Measurements from ENCODE around the gene NFE2L1. TPM values are rescaled to one million over a fixed set of nuclear protein-coding genes. Genes with fewer than 3 reads are reported as not detected.

Gene NFE2L1
- total and polyA plus RNA-seq, 8 donors, result 92.1 to 173 (median 115) TPM

DNA sequence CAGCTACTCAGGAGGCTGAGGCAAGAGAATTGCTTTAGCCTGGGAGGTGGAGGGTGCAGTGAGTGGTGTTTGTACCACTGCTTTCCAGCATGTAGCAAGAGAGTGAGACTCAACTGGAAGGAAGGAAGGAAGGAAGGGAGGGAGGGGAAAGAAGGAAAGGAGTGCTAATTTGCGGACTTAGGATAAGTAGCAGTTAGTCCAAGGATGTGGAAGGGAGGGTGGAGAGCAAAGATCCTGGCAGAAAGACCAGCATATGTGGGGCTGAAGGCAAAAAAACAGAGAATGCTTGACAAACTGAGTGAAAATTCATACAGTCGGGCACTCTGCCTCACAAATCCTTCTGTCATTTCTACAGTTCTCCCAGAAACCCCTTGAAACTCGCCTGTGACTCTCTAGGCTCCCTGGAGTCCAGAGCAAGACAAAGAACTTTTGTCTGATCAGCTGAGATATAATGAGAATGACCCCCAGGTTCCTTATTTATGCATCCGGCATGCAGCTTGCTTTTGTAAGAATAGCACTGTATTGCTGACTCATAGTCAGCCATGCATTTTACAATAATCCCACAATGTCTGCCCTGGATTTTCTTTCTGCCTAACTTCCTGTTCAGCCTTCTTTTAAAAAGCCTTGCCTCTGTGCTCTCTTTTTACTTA is 45.8 kb upstream of the NFE2L1 start:
- intact Hi-C loops (cut with DNase I), result no loop called here
- Histone ChIP-seq H3K9me3 (no peaks in the 10 kb centered on the region), H3K27ac (peak overlapping the region; percentile 77 to 84), H3K36me3 (no peaks in the 10 kb centered on the region), H3K4me3 (no peak overlapping the region), H3K27me3 (peaks cover 0 to 23% of the 10 kb centered on the region in 2 donors), H3K4me1 (peaks cover 3 to 33% of the 10 kb centered on the region in 2 donors)
- TF ChIP-seq, protein P1, sequence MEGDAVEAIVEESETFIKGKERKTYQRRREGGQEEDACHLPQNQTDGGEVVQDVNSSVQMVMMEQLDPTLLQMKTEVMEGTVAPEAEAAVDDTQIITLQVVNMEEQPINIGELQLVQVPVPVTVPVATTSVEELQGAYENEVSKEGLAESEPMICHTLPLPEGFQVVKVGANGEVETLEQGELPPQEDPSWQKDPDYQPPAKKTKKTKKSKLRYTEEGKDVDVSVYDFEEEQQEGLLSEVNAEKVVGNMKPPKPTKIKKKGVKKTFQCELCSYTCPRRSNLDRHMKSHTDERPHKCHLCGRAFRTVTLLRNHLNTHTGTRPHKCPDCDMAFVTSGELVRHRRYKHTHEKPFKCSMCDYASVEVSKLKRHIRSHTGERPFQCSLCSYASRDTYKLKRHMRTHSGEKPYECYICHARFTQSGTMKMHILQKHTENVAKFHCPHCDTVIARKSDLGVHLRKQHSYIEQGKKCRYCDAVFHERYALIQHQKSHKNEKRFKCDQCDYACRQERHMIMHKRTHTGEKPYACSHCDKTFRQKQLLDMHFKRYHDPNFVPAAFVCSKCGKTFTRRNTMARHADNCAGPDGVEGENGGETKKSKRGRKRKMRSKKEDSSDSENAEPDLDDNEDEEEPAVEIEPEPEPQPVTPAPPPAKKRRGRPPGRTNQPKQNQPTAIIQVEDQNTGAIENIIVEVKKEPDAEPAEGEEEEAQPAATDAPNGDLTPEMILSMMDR (IDR thresholded peaks at IDR 0.05), result no peak
- peak in 1 of 4 donors; percentile 36 for DNase-seq
- peak; percentile 59 for ATAC-seq

DNA sequence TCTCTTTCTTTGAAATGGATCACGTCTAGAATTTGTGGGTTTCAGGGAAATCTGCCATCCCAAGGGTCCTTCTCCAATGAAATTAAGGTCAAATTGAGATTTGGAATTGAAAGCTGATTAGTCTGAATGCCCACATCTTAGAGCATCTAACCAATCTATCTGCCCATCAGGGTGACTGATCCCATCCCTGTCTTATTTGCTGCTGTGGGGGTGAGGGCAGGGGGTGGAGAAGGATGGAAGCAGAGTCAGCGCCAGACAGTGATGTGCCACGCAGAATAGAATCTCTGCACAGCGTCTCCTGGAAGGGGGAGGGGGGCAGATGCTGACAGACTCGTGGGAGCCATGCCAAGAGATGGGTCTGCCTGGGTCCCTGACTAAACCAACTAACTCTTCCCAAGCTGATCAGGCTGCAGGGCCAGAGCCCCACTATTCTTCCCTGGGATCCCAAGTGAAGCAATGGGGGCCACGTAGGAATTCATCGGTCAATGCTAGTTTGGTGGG is 45.2 kb upstream of the NFE2L1 start:
- TF ChIP-seq, protein P1 (IDR thresholded peaks at IDR 0.05), result no peak
- Histone ChIP-seq H3K27ac (peak overlapping the region; percentile 77 to 84), H3K9me3 (no peaks in the 10 kb centered on the region), H3K4me1 (peaks cover 3 to 33% of the 10 kb centered on the region in 2 donors), H3K27me3 (peaks cover 0 to 23% of the 10 kb centered on the region in 2 donors), H3K4me3 (no peak overlapping the region), H3K36me3 (no peaks in the 10 kb centered on the region)
- DNase-seq (no peak), ATAC-seq (no peak)
- intact Hi-C loops (cut with DNase I), result no loop called here

DNA sequence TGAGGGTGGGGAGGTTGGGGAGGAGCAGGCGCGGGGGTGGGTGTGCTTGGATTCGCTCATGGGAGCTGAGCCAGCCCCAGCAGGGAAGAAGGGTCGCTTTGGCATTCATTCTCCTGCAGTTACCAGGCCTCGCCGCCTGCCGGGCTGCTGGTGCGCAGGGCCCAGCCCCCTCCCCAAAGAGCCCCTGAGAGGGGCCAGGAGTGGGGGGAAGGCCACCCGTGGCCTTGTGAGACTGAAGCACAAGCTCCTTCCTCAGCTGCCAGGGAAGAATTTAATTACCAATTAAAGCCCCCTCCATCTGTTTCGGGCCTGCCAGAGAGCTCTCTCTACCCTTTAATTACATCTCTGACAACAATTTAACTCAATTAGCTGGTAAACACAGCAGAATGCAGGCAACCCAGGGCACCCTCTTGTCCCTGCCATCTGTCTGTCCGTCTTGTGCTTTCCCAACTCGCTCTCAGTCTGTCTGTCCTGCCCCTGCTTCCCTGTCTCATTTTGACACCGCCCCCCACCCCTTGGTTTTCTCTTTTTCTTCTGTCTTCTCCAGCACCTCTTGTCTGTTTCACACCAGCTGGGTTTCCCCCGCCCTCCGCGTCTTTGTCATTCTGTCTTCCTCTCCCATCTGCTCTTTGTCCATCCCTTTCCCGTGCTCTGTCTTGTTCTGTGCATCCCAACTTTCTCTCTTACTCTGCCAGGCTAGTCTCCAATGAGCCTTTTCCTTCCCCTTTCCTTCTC is 44.6 kb upstream of the NFE2L1 start:
- Histone ChIP-seq H3K9me3 (no peaks in the 10 kb centered on the region), H3K27me3 (peaks cover 0 to 21% of the 10 kb centered on the region in 2 donors), H3K27ac (peak overlapping the region in 1 of 2 donors; percentile 84), H3K36me3 (no peaks in the 10 kb centered on the region), H3K4me1 (peaks cover 3 to 33% of the 10 kb centered on the region in 2 donors), H3K4me3 (no peak overlapping the region)
- TF ChIP-seq, protein P1 (IDR thresholded peaks at IDR 0.05), result no peak
- intact Hi-C loops (cut with DNase I), result no loop called here
- ATAC-seq (no peak), DNase-seq (no peak)

- Histone ChIP-seq H3K27me3 (peaks cover 0 to 32% of the 10 kb centered on the region in 2 donors), H3K9me3 (no peaks in the 10 kb centered on the region), H3K4me1 (peaks cover 3 to 33% of the 10 kb centered on the region in 2 donors), H3K27ac (no peak overlapping the region), H3K4me3 (no peak overlapping the region), H3K36me3 (no peaks in the 10 kb centered on the region)
- intact Hi-C loops (cut with DNase I), result no loop called here
- DNase-seq (no peak), ATAC-seq (no peak)
- TF ChIP-seq, protein P1 (IDR thresholded peaks at IDR 0.05), result no peak
These were observed 43.2 kb upstream of the NFE2L1 start for GRCh38 chr17:48004983-48005382.

All from left lung (tissue), 10 donors.